ENCODE measurements around the gene FEN1. TPM values are rescaled to one million over a fixed set of nuclear protein-coding genes. Genes with fewer than 3 reads are reported as not detected.

The FEN1 gene
- total and polyA plus RNA-seq, 2 of the 13 experiments (the other 11 are each of a cell fraction or from before 2014, with no cell fraction given), result 12.4 to 102 TPM

DNA sequence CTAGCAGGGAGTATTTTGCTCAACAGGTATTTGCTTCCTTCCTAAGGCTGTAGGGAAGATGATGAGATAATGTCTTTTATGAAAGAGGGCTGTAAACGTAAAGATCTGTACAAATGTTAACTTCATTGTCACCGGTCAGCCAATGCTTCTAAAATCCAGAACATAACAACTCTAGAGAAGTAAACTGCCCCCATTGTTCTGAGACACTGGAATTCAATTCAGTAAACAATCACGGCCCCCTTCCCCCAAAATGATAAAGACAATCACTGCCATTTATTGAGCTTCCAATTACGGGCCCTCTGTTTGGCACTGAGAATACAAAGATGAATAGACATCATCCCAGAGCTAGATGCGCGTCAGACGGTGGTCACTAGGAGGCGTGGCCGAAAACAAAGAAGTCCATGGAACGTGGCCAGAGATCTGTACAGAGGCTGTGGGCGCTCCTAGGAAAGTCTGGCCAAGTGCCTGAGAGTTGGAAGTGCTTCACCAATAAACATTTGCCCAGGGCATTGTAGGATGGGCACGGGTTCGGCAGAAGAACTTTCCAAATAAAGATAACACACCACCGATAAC lies 888 bp upstream of the FEN1 start (continued):
- TF ChIP-seq, protein P1, sequence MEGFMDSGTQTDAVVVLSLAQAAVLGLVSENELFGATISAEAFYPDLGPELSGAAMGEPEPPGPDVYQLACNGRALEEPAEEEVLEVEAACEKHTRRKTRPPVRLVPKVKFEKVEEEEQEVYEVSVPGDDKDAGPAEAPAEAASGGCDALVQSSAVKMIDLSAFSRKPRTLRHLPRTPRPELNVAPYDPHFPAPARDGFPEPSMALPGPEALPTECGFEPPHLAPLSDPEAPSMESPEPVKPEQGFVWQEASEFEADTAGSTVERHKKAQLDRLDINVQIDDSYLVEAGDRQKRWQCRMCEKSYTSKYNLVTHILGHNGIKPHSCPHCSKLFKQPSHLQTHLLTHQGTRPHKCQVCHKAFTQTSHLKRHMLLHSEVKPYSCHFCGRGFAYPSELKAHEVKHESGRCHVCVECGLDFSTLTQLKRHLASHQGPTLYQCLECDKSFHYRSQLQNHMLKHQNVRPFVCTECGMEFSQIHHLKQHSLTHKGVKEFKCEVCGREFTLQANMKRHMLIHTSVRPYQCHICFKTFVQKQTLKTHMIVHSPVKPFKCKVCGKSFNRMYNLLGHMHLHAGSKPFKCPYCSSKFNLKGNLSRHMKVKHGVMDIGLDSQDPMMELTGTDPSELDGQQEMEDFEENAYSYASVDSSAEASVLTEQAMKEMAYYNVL (CRISPR knock-in tag; IDR thresholded peaks at IDR 0.05; ENCODE audit: borderline replicate concordance), result no peak
- TF ChIP-seq ZNF274 (CRISPR knock-in tag; IDR thresholded peaks at IDR 0.05), result no peak
- TF ChIP-seq KAT7 (CRISPR knock-in tag; IDR thresholded peaks at IDR 0.05; ENCODE audit: borderline replicate concordance), result no peak; the same call in 1 of the 2 replicates
- TF ChIP-seq CCDC6 (CRISPR knock-in tag; IDR thresholded peaks at IDR 0.05), result peak; percentile 62; the same call in 1 of the 2 replicates
- no peak for TF ChIP-seq PCBP2 (optimal IDR thresholded peaks at IDR 0.05; ENCODE audit: low read depth, low read length, poor library complexity, severe bottlenecking)
- peak; percentile 53 for TF ChIP-seq RBFOX2 (IDR thresholded peaks at IDR 0.05; ENCODE audit: low read depth, low read length)
- TF ChIP-seq ZNF335 (CRISPR knock-in tag; IDR thresholded peaks at IDR 0.05), result no peak
- no peak for TF ChIP-seq KDM6A (CRISPR knock-in tag; IDR thresholded peaks at IDR 0.05; ENCODE audit: low read depth)
- TF ChIP-seq POLR2G (IDR thresholded peaks at IDR 0.05; ENCODE audit: low read depth, low read length), result peak; percentile 65; the same call in 1 of the 2 replicates
- TF ChIP-seq, protein P2, sequence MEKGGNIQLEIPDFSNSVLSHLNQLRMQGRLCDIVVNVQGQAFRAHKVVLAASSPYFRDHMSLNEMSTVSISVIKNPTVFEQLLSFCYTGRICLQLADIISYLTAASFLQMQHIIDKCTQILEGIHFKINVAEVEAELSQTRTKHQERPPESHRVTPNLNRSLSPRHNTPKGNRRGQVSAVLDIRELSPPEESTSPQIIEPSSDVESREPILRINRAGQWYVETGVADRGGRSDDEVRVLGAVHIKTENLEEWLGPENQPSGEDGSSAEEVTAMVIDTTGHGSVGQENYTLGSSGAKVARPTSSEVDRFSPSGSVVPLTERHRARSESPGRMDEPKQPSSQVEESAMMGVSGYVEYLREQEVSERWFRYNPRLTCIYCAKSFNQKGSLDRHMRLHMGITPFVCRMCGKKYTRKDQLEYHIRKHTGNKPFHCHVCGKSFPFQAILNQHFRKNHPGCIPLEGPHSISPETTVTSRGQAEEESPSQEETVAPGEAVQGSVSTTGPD (CRISPR knock-in tag; IDR thresholded peaks at IDR 0.05), result no peak
- TF ChIP-seq ZSCAN21 (CRISPR knock-in tag; IDR thresholded peaks at IDR 0.05; ENCODE audit: borderline replicate concordance), result no peak
- no peak for TF ChIP-seq ZNF766 (CRISPR knock-in tag; IDR thresholded peaks at IDR 0.05; ENCODE audit: borderline replicate concordance)
- TF ChIP-seq RAD21 (CRISPR knock-in tag; IDR thresholded peaks at IDR 0.05), result no peak
- no peak for TF ChIP-seq TBX3 (IDR thresholded peaks at IDR 0.05; ENCODE audit: borderline replicate concordance)
- no peak for TF ChIP-seq SIN3A (IDR thresholded peaks at IDR 0.05; ENCODE audit: borderline replicate concordance, low read depth, low read length)
- no peak for TF ChIP-seq REPIN1 (CRISPR knock-in tag; IDR thresholded peaks at IDR 0.05; ENCODE audit: borderline replicate concordance, low read depth)
- TF ChIP-seq ZNF878 (CRISPR knock-in tag; IDR thresholded peaks at IDR 0.05), result 0 out of 2 replicates have a peak, but pooled peaks have one; percentile 48
- TF ChIP-seq EEA1 (CRISPR knock-in tag; IDR thresholded peaks at IDR 0.05; ENCODE audit: borderline replicate concordance), result no peak
- TF ChIP-seq CAMTA2 (CRISPR knock-in tag; IDR thresholded peaks at IDR 0.05; ENCODE audit: borderline replicate concordance), result no peak
- TF ChIP-seq CENPT (CRISPR knock-in tag; IDR thresholded peaks at IDR 0.05; ENCODE audit: low read depth), result no peak
- no peak for TF ChIP-seq SMAD1 (CRISPR knock-in tag; IDR thresholded peaks at IDR 0.05; ENCODE audit: borderline replicate concordance, low read depth)
- no peak for TF ChIP-seq MTA3 (CRISPR knock-in tag; IDR thresholded peaks at IDR 0.05)
- no peak for TF ChIP-seq ZNF776 (CRISPR knock-in tag; IDR thresholded peaks at IDR 0.05)
- TF ChIP-seq, protein P3, sequence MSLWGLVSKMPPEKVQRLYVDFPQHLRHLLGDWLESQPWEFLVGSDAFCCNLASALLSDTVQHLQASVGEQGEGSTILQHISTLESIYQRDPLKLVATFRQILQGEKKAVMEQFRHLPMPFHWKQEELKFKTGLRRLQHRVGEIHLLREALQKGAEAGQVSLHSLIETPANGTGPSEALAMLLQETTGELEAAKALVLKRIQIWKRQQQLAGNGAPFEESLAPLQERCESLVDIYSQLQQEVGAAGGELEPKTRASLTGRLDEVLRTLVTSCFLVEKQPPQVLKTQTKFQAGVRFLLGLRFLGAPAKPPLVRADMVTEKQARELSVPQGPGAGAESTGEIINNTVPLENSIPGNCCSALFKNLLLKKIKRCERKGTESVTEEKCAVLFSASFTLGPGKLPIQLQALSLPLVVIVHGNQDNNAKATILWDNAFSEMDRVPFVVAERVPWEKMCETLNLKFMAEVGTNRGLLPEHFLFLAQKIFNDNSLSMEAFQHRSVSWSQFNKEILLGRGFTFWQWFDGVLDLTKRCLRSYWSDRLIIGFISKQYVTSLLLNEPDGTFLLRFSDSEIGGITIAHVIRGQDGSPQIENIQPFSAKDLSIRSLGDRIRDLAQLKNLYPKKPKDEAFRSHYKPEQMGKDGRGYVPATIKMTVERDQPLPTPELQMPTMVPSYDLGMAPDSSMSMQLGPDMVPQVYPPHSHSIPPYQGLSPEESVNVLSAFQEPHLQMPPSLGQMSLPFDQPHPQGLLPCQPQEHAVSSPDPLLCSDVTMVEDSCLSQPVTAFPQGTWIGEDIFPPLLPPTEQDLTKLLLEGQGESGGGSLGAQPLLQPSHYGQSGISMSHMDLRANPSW (CRISPR knock-in tag; IDR thresholded peaks at IDR 0.05; ENCODE audit: borderline replicate concordance), result no peak
- no peak for TF ChIP-seq ZNF569 (CRISPR knock-in tag; IDR thresholded peaks at IDR 0.05; ENCODE audit: borderline replicate concordance)
- no peak for TF ChIP-seq HDAC1 (CRISPR knock-in tag; IDR thresholded peaks at IDR 0.05)
